Endothelial cell of umbilical vein (primary cell): ENCODE measurements around the gene BPTF. TPM values are rescaled to one million over a fixed set of nuclear protein-coding genes. Genes with fewer than 3 reads are reported as not detected.
"Not testable (repeated sequence)": the region's sequence is repeated elsewhere in the genome, so short reads cannot be mapped to it uniquely, and the experiment has no call there.

Experiments
- BruUV-seq: library from RNA; stranded (reverse); fragments of 400-500 nt; replicated peaks from 2 replicates; lab custom pipeline; 2021; lab: Mats Ljungman, UMichigan
- CTCF ChIA-PET: fragments of 300-600, 350-600 bp; sonication (Branson Sonifier 250); formaldehyde crosslinking; loops from one replicate; lab custom pipeline; 2021; ENCODE audit warnings: antibody characterized with exemption, inconsistent platforms; lab: Charles Lee
- POLR2A ChIA-PET: fragments of 300-600, 350-600 bp; sonication (Branson Sonifier 250); formaldehyde crosslinking; loops from one replicate; lab custom pipeline; 2021; ENCODE audit warnings: antibody characterized with exemption, inconsistent platforms; lab: Charles Lee
- DNase-seq: peaks from one replicate; pipeline ENCODE4 v3.0.0-alpha.2; 2011; ENCODE audit warnings: low read depth, low spot score
- FAIRE-seq: peaks from 2 replicates; lab custom pipeline; 2011; peaks lifted over from hg19 to GRCh38; lab: Jason Lieb, UNC
- H2AFZ ChIP-seq: 2 replicates; pipeline ENCODE4 v1.6.0; 2012; ENCODE audit warnings: low read depth, low read length, control low read depth, inconsistent platforms
- H3K27ac ChIP-seq: 2 replicates; pipeline ENCODE4 v1.5.1; 2011; ENCODE audit warnings: low read depth, mild to moderate bottlenecking, control low read depth, low read length, moderate library complexity; ENCODE audit not compliant: insufficient read depth
- H3K27me3 ChIP-seq, 2 experiments: 2 replicates each; pipeline versions ENCODE4 v1.6.0 to v1.6.1; 2011; ENCODE audit warnings: low read length in 2 of 2, mixed read lengths in 1 of 2; ENCODE audit not compliant: control insufficient read depth in 2 of 2, insufficient read depth in 2 of 2
- H3K36me3 ChIP-seq, 2 experiments: 2 replicates in 1 of 2; 3 replicates in 1 of 2; pipeline ENCODE4 v1.5.1; 2011; ENCODE audit warnings: low read length in 2 of 2, mild to moderate bottlenecking in 1 of 2, moderate library complexity in 1 of 2; ENCODE audit not compliant: control insufficient read depth in 2 of 2, insufficient read depth in 2 of 2; ENCODE audit errors: extremely low read depth in 1 of 2
- H3K4me1 ChIP-seq: 3 replicates; pipeline ENCODE4 v1.5.1; 2011; ENCODE audit warnings: mild to moderate bottlenecking, low read length; ENCODE audit not compliant: control insufficient read depth, insufficient read depth; ENCODE audit errors: extremely low read depth
- H3K4me2 ChIP-seq: 2 replicates; pipeline ENCODE4 v1.6.1; 2011; ENCODE audit warnings: low read length, control low read depth, mixed read lengths; ENCODE audit not compliant: insufficient read depth
- H3K4me3 ChIP-seq, 3 experiments: fragments of 200-600 bp in 1 of 3; sonication (generic), shearing (Covaris generic) in 1 of 3; replicated peaks in 1 of 3; 2 replicates each; pipeline ENCODE4 v1.5.1; 2011 to 2016; ENCODE audit warnings: control low read depth in 3 of 3, low read length in 3 of 3, mild to moderate bottlenecking in 2 of 3, inconsistent platforms in 1 of 3, low read depth in 1 of 3, moderate library complexity in 1 of 3; ENCODE audit not compliant: insufficient read depth in 1 of 3
- H3K79me2 ChIP-seq: 2 replicates; pipeline ENCODE4 v1.6.0; 2012; ENCODE audit warnings: low read length, inconsistent platforms; ENCODE audit not compliant: control insufficient read depth, insufficient read depth
- H3K9ac ChIP-seq: replicated peaks from 2 replicates; pipeline ENCODE3; 2011; ENCODE audit warnings: low read length, control low read depth; ENCODE audit not compliant: insufficient read depth; ENCODE audit errors: extremely low read depth
- H3K9me1 ChIP-seq: replicated peaks from 3 replicates; pipeline ENCODE4 v1.6.0; 2011; ENCODE audit warnings: mild to moderate bottlenecking, low read length; ENCODE audit not compliant: control insufficient read depth, insufficient read depth; ENCODE audit errors: extremely low read depth
- H3K9me3 ChIP-seq: replicated peaks from 2 replicates; pipeline ENCODE4 v1.5.1; 2012; ENCODE audit warnings: low read length, inconsistent platforms; ENCODE audit not compliant: control insufficient read depth, insufficient read depth
- H4K20me1 ChIP-seq: replicated peaks from 2 replicates; pipeline ENCODE3; 2011; ENCODE audit warnings: mild to moderate bottlenecking, low read length; ENCODE audit not compliant: control insufficient read depth, insufficient read depth; ENCODE audit errors: extremely low read depth
- EZH2 ChIP-seq: IDR thresholded peaks from 2 replicates; pipeline ENCODE4 v1.6.1; 2012; ENCODE audit warnings: borderline replicate concordance, low read depth, mild to moderate bottlenecking, moderate library complexity, low read length, inconsistent platforms; ENCODE audit not compliant: severe bottlenecking
- FOS ChIP-seq: IDR thresholded peaks from 2 replicates; pipeline ENCODE4 v1.6.1; 2011; ENCODE audit warnings: mild to moderate bottlenecking, low read length, moderate library complexity, borderline replicate concordance; ENCODE audit not compliant: insufficient read depth
- GATA2 ChIP-seq: IDR thresholded peaks from 2 replicates; pipeline ENCODE4 v1.7.0; 2011; ENCODE audit warnings: low read depth, mild to moderate bottlenecking, moderate library complexity, mixed read lengths, low read length; ENCODE audit not compliant: insufficient read length, insufficient read depth
- JUN ChIP-seq: IDR thresholded peaks from 2 replicates; pipeline ENCODE4 v1.6.1; 2011; ENCODE audit warnings: borderline replicate concordance, low read depth; ENCODE audit not compliant: insufficient read length, insufficient read depth
- MAX ChIP-seq: IDR thresholded peaks from 2 replicates; pipeline ENCODE4 v1.6.1; 2011; ENCODE audit not compliant: insufficient read depth, insufficient read length
- MYC ChIP-seq: IDR thresholded peaks from one replicate; pipeline ENCODE4 v1.6.1; 2011; ENCODE audit warnings: mild to moderate bottlenecking, low read depth, low read length
- POLR2A ChIP-seq: IDR thresholded peaks from 2 replicates; pipeline ENCODE4 v1.6.1; 2012; ENCODE audit warnings: low read depth, mild to moderate bottlenecking, control low read depth, low read length
- POLR2AphosphoS5 ChIP-seq: IDR thresholded peaks from 2 replicates; pipeline ENCODE4 v1.6.1; 2012; ENCODE audit warnings: low read depth, mild to moderate bottlenecking, control low read depth, low read length, moderate library complexity; ENCODE audit not compliant: insufficient read depth
- dilution Hi-C: fragments of 300-500 bp; cut with MboI; formaldehyde crosslinking; loops from one replicate; pipeline ENCODE4 v1.15.0; 2019; ENCODE audit warnings: low sequenced_read_pairs; ENCODE audit not compliant: extremely low pct_ligation_motif_present
- intact Hi-C: fragments of 100-400 bp; cut with micrococcal nuclease; formaldehyde crosslinking; loops from one replicate; pipeline ENCODE4 v1.10.0; 2022
- polyA plus RNA-seq, 4 experiments: library from polyadenylated mRNA; depleted of rRNA in 3 of 4; stranded (reverse) in 3 of 4; unstranded in 1 of 4; fragments of >200 nt; gene quantifications; 2 replicates each; pipeline versions ENCODE4 v1.2.1 to v1.2.3, GENCODE V29; 2011 to 2012; ENCODE audit warnings: missing spikeins in 1 of 4
- total RNA-seq: library from RNA; stranded (reverse); gene quantifications from 2 replicates; pipeline ENCODE4 v1.2.3, GENCODE V29; 2021
- TF ChIP-seq, protein P1 (sequence below), 2 donors: IDR thresholded peaks; 1 replicate in 1 of 2; 2 replicates in 1 of 2; pipeline ENCODE4 v1.5.1; 2011; ENCODE audit warnings: low read length in 2 of 2, mild to moderate bottlenecking in 2 of 2, moderate library complexity in 2 of 2, control low read depth in 1 of 2, inconsistent platforms in 1 of 2, low read depth in 1 of 2; ENCODE audit not compliant: insufficient read depth in 1 of 2; ENCODE audit errors: extremely low read depth in 1 of 2

Gene BPTF
- total and polyA plus RNA-seq, 2 donors (not counting 3 experiments of a cell fraction or from before 2014, with no cell fraction given), result 41.0 to 88.1 TPM

DNA sequence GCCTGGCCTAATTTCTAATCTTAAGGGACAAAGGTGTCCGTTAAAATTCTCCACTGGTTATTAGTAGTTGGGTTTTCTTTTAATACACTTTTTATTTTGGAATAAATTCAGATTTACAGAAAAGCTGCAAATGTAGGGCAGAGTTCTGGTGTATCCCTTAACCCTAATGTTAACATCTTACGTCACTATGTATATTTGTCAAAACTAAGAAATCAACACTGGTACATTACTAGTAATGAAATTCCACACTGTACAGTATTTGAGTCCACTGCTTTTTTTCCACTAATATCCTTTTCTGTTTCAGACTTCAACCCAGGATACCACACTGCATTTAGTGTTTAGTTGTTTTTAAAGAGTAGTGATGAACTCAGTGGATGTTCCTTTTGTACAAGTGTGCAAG lies 191.5 kb downstream of the BPTF start:
- Histone ChIP-seq H3K27ac (no peak overlapping the region), H3K9ac (no peak overlapping the region), H3K9me3 (no peaks in the 10 kb centered on the region), H3K27me3 (peaks cover 0 to 7% of the 10 kb centered on the region in 2 experiments), H3K4me1 (peaks cover 7% of the 10 kb centered on the region), H3K4me3 (no peak overlapping the region), H3K4me2 (no peak overlapping the region), H2AFZ (no peak overlapping the region), H3K9me1 (no peaks in the 10 kb centered on the region), H3K36me3 (no peaks in the 10 kb centered on the region), H3K79me2 (no peaks in the 10 kb centered on the region), H4K20me1 (no peaks in the 10 kb centered on the region)
- TF ChIP-seq POLR2AphosphoS5, result no peak
- no peak for TF ChIP-seq EZH2
- TF ChIP-seq GATA2, result no peak
- TF ChIP-seq FOS, result no peak
- TF ChIP-seq MAX, result no peak
- TF ChIP-seq MYC, result no peak
- no peak for TF ChIP-seq JUN
- TF ChIP-seq, protein P1, sequence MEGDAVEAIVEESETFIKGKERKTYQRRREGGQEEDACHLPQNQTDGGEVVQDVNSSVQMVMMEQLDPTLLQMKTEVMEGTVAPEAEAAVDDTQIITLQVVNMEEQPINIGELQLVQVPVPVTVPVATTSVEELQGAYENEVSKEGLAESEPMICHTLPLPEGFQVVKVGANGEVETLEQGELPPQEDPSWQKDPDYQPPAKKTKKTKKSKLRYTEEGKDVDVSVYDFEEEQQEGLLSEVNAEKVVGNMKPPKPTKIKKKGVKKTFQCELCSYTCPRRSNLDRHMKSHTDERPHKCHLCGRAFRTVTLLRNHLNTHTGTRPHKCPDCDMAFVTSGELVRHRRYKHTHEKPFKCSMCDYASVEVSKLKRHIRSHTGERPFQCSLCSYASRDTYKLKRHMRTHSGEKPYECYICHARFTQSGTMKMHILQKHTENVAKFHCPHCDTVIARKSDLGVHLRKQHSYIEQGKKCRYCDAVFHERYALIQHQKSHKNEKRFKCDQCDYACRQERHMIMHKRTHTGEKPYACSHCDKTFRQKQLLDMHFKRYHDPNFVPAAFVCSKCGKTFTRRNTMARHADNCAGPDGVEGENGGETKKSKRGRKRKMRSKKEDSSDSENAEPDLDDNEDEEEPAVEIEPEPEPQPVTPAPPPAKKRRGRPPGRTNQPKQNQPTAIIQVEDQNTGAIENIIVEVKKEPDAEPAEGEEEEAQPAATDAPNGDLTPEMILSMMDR (IDR thresholded peaks at IDR 0.05; ENCODE audit: extremely low read depth in 1 of 2, insufficient read depth in 1 of 2, low read depth in 1 of 2, low read length in 2 of 2), result no peak
- no peak for TF ChIP-seq POLR2A
- ChIA-PET POLR2A (no interaction called here), CTCF (interaction anchor here (1.2 kb wide), 1 partner anchor 42 kb away, joined by 3 read pairs; no protein-coding TSS in a partner anchor)
- no peak for DNase-seq
- dilution Hi-C loops (no loop called here), intact Hi-C loops (no loop called here)
- BruUV-seq, result no TSS peak
- no peak for FAIRE-seq

- H3K27ac ChIP-seq, BruUV-seq, H3K9me1 ChIP-seq, DNase-seq, H3K9ac ChIP-seq, H3K36me3 ChIP-seq, POLR2A ChIA-PET, intact Hi-C loops, FAIRE-seq, H4K20me1 ChIP-seq, H3K4me1 ChIP-seq, H3K9me3 ChIP-seq, H3K4me3 ChIP-seq, dilution Hi-C loops, H2AFZ ChIP-seq, H3K4me2 ChIP-seq, H3K27me3 ChIP-seq, H3K79me2 ChIP-seq: not testable (repeated sequence)
- CTCF ChIA-PET, result interaction anchor here (1.0 kb wide), 1 partner anchor 10 kb away, joined by 3 read pairs; no protein-coding TSS in a partner anchor
Measured at GRCh38 chr17:68018493-68018892, 193.2 kb downstream of the BPTF start.
